HG03039 (cell line): ENCODE data around the gene IL36B.
"Not testable (repeated sequence)": the region's sequence is repeated elsewhere in the genome, so short reads cannot be mapped to it uniquely, and the experiment has no call there.

ENCODE experiments used
- ATAC-seq: cut with Tn5 transposase; IDR thresholded peaks from one replicate; pipeline ENCODE4 v1.9.1; 2021; ENCODE audit warnings: mild to moderate bottlenecking, moderate library complexity; ENCODE audit not compliant: unreplicated experiment

The IL36B gene

DNA sequence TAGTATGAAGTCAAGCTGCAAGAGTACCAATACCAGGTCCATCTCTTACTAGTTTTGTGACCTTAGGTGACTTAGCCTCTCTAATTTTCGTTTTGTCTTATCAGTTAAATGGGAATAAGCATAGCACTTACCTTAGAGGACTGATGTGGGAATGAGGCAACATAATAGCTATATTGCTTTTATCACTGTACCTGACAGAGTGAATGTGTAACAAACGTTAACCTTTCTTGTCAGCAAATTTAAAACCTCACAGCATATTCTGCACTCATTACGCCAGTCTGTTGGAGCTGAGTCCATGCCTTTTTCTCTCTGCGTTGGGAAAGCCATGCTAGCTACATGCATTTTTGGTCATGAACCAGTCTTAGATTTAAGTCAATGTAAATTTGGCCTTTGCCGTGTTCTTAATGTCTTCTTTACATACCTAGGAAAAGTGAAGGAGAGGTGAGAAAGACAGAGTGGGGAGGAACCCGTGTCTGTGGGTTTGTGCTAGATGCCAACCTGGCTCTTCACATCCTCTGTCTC is at the start of gene IL36B:
Gene IL36B, minus strand, starts transcription at position 472 of the 522 bp plus-strand sequence.
- no peak for ATAC-seq

DNA sequence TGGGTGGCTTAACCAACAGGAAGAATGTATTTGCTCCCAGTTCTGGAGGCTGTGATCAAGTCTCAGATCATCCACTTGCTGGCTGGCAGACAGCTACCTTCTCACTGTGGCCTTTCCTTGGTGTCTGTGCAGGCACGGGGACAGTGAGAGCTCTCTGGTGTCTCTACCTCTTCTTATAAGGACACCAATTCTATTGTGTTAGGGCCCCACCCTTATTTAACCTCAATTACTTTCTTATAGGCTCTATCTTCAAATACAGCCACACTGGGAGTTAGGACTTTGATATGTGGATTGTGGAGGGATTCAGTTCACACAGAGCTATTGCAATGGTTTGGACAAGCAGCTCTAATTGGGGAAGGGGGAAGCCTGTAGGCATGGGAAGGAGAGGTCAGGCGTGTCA is 49.5 kb upstream of the IL36B start:
- ATAC-seq, result no peak

DNA sequence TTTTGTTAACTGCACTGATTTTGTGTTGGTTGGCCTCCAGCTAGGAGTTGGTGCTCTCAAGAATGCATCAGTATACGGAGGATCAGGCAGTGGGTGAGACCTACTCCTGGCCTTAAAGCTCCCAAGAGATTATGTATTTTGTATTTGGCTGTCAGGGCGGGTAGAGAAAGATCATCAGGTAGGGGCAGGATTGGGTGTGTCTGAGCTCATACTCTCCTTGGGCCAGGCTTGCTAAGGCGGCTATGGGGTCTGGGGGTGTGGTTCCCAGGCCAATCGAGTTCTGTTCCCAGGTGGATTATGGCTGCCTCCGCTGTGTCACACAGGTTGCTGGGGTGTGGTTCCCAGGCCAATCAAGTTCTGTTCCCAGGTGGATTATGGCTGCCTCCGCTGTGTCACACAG is 45.9 kb upstream of the IL36B start:
- ATAC-seq, result no peak

DNA sequence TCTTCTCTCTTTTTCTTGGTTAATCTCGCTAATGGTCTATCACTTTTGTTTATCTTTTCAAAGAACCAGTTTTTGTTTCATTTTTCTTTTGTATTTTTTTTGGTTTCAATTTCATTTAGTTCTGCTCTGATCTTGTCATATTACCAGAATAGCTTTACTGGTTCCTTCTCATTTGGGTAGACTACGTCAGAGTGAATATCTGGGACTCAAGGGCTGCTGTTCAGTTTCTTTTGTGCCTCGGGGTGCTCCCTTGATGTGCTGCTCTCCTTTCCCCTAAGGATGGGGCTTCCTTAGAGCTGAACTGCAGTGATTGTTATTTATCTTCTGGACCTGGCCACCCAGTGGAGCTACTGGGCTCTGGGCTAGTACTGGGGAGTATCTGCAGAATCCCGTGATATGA is 45.4 kb upstream of the IL36B start:
- ATAC-seq, result no peak

DNA sequence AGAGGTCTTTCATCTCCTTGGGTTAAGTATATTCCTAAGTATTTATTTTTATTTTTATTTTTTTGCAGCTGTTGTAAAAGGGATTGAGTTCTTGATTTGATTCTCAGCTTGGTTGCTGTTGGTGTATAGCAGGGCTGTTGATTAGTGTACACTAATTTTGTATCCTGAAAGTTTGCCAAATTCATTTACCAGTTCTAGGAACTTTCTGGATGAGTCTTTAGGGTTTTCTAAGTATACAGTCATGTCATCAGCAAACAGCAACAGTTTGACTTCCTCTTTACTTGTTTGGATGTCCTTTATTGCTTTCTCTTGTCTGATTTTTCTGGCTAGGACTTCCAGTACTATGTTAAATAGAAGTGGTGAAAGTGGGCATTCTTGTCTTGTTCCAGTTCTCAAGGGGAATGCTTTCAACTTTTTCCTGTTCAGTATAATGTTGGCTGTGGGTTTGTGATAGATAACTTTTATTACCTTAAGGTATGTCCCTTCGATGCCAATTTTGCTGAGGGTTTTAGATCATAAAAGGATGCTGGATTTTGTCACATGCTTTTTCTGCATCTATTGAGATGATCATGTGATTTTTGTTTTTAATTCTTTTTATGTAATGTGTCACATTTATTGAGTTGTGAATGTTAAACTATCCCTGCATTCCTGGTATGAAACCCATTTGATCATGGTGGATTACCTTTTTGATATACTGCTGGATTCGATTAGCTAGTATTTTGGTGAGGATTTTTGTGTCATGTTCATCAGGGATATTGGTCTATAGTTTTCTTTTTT is 44.4 kb upstream of the IL36B start:
- not testable (repeated sequence) for ATAC-seq

DNA sequence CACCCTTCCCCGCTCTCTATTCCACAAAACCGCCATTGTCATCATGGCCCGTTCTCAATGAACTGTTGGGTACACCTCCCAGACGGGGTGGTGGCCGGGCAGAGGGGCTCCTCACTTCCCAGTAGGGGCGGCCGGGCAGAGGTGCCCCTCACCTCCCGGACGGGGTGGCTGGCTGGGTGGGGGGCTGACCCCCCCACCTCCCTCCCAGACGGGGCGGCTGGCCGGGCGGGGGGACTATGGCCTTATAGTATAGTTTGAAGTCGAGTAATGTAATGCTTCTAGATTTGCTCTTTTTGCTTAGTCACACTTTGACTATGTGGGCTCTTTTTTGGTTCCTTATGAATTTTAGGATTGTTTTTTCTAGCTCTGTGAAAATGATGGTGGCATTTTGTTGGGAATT is 43.6 kb upstream of the IL36B start:
- ATAC-seq, result not testable (repeated sequence)

DNA sequence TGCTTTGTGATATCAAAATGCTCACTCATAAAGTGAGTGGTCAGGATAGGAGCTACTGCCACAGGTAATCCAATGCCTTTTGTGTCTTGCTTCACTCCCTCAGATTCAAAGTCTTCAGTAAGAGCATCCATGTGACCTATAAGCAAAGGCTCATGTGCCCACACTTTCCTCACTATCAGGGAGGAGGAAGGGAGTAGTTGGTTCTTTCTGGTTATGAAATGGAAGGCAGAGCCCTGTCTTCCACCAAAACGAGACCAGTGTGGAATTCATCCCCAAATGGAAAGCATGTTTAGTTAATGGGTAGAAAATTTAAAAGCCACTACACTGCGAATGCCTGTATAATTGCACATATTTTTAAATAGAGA is 40.9 kb upstream of the IL36B start:
- ATAC-seq, result no peak

DNA sequence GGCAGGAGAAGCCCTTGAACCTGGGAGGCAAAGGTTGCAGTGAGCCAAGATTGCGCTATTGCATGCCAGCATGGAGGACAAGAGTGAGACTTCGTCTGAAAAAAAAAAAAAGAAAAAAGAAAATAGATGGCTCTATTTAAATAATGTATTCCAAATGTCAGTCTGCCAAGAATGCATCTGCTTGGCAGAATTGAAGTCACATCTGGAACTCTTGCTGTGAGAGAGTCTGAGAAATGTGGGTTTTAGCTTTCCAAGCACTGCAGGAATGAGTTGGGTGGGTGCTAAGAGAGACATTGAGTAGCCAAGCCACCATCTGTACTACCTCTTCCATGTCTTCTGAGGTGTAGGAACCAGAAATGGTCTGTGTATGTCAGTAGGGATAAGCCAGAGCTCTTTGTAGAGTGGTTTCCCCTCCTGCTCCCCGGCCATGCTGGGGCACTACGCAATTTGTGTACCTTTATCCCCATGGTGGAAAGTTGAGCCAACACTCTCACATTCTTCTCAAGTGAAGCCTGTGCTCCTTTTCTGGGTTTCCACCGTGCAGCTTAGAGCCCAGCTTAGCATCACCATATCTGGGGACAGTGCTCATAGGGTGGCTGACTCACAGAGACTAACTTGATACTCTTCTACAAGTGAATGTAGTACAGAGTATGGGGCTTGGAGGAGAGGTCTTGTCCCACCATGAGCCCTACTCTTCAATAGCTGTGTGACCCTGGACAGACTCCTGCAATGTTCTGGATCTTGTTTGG is 40.4 kb upstream of the IL36B start:
- ATAC-seq, result no peak

DNA sequence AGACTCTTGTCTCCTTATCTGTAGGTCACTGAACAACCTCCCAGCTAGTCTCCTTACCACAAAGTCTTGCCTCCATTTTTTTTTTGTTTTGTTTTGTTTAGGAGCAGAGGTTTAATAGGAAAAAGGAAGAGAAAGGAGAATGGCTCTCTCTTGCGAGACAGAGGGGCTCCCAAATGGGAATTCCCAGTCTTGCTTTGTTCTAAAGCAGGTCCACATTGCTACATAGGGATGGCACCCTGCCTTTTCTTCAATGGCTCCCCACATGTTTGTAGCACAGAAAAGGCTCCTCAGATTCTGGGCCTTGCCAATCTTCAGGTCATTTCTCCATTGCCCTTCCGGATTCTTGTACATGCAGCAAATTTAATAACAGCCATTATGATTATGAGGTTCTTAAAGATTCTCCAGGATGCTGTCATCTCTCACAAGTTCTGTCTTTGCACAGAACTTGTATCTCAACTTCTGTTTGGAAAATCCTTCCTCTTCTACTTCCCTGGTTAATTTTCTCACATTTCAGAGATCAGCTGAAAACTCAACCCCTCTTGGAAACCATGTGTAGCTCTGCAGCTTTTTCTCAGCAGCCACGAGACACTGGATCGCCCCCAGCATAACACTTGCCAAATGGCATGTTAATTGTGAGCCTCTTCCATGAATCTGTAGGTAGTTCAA is 38.7 kb upstream of the IL36B start:
- ATAC-seq, result no peak

DNA sequence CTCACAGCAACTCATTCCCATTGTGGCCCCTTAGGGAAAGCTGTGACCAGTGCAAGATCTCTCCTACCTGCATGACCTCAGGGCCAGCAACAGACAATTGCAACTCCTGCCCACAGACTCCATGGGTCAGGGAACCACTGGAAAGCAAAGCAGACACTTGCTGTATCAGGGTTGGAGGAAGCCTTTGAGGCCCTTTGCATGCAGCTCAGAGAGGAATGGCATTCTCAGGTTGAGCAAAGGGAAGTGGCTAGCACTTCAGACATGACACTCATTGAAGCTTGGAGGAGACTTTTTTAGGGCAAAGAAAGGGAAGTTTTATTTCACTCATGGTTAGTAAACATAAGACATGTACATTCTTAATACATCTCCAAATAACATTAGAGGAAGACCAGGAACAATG is 37.2 kb upstream of the IL36B start:
- ATAC-seq, result no peak

DNA sequence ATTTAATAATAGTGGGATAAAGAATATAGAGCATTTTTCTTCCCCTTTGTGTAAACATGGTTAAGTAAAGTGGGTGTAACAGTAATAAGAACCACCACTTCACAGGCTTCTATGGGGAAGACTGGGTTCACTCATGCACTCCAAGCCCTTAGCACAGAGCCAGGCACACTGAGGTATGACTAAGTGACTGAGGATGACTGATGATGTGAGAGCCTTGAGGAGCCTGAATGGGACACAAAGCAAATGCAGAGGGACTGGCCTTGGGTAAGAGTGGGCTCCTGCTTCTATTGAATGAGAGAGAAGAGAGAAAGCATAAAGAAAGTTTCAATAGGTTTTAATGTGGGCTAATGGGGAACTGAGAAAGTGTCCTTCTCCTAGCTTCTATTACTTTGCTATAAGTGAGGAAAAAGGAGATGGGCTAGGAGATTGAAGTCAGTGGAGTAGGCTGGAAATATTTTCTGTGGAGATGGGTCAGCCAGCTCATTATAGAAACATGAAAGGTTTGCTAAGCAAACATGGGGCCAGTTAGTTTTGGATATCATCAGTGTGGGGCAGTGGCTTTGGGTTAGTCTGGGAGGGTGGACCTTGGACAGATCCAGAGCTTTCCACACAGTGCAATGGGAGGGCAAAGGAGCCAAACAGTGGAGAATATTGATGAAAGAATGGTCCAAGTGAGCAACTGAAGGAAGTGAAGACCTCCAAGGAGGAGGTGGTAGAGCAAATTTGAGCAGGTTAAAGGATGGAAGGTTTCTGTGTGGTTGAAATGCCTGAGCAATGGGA is 35.7 kb upstream of the IL36B start:
- no peak for ATAC-seq

DNA sequence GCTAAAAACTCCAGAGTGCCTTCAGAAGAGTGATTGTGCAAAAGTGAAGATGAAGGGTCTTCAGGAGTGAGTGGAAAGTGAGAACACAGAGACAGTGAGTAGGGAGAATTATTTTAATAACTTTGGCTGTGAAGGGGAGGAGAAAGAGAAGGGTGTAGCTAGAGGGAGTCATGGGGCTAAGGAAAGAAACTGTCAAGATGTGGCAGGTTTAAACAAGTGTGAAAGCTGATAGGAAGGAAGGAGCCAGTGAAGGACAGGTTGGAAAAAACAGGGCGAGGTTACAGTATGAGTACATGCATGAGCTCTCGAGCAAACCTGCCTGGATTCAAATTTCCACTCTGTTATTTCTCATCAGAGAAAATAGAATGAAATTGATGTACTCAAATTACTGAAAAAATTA is 32.9 kb upstream of the IL36B start:
- ATAC-seq, result no peak

DNA sequence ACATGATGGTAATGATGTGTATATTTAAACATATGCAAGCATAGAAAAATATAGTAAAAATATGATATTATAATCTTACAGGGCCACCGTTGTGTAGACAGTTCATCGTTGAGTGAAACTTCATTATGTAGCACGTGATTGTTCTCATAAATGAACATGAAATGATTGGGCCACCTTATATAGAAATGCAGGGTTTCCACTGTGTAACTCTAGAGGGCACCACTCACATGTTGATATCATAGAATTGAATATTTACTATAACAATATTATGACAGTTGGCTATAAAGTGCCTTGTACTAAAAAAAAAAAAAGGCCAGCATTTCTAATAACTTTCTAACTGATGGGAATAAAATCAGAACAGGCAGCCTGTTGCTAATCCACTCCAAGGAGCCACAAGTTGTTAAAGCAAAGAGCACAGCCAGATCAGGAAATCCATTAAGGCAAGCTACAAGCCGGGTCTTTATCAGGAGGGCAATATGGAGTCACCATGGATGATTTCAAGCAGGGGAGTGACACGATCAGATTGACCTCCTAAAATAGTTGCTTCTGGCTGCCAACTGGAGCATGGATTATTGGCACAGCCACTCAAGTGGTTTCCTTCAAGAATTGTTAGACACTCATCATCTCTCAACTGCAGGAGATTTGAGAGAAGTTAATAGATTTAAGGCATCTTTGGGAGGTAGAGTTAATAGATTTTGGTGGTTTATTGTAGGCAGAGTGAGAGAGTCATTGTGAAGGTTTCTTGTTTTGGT is 31.8 kb upstream of the IL36B start:
- no peak for ATAC-seq

DNA sequence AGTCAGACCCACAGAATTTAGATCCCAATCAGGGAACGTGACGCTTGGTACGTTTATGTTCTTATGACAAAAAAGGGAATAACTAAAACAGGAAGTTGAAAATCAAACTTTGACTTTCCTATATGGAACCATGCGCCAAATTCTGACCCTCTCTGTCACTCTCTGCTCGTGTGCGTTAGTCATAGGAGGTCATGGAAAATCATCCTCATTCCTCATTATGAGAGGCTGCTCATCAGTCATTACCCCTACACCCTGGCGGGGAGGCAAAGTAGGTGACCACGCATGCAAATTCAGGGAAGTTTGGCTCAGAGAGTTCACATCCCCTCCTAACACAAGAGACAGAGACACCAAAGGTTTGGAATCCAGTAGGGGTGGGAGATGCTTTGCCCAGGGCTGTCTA is 30.6 kb upstream of the IL36B start:
- no peak for ATAC-seq

DNA sequence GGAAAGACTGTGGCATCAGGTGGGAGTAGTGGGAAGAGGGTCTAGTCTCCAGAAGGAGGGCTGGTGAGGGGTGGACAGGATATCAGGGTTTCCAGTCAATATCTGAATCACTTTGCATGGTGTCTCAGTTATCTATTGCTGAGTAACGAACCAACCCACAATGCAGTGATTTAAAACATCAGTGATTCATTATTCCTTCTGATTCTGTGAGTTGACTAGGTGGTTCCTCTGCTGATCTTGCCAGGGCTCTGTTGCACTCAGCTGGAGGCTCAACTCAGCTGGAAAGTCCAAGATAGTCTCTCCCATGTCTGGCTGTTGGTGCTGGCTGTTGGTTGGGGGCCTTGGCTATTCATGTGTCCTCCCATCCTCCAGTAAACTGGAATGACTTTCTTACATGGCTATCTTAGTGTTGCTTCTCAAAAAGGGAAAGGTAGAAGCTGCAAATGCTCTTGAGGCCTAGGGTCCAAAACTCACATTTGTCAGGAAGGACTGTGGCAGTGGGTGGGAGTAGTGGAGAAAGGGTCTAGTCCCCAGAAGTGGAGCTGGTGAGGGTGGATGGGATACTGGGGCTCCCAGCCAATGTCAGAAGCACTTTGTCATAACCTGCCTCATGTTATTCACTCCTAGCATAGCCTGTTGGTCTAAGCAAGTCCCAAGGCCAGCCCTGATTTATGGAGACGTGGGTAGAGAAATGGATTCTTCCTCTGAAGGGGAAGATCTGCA is 29.0 kb upstream of the IL36B start:
- no peak for ATAC-seq

DNA sequence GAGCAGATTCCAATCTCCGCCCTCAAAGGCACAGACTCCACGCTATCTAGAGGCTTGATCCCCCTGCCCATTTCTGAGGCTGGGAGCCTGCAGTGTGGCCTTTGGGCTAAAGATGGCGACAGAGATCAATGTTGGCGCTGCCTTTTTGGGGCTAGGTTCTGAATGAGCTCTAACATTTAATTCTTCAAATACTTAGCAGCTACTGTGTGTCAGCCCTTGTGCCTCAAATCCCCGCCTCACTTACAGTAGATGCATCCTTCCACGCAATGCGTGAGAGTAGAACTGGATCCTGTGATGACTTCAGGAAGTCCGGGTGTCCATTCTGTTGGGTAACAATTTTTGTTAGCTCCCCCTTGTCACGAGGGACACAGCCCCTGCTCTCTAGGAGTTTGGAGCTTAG is 27.5 kb upstream of the IL36B start:
- no peak for ATAC-seq

DNA sequence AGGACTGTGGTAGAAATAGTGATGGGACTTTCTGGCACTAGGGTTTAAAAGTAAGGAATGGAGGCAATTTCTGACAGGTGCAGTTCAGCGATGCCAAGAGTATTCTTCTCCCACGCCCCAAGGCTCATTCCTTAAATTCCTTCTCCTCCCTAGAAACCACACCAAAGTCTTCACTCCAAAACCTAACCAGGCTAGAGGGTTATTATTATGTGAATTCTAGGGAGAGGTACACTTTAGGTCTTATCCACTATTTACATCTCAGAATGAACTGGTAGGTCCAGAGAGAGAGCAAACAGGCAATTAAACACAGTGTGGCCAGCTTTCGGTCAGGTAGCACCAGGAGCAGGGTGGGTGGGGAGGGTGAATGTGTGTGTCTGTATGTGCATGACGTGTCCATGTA is 26.5 kb upstream of the IL36B start:
- no peak for ATAC-seq

DNA sequence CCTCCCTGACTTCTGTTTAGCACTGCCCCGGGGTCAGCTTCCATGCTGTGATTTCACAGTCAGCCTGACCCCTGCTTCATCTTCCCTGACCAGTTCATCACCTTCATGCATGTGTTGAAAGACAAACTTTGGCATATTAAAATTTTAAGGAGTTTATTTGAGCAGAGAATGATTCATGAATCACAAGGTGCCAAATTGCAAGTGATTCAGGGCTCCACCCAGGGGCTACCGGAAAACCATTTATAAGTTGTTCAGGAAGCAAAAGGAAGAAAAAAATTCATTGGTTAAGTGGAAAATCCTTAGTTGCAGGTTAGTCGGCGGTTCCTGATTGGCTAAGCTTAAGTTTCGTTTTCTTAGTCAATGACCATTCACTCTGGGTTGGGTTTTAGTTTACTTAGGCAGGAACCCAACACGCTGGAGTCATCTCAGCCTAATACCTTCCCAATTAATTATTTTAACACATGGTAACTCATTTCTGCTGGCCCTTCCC is 25.7 kb upstream of the IL36B start:
- no peak for ATAC-seq

DNA sequence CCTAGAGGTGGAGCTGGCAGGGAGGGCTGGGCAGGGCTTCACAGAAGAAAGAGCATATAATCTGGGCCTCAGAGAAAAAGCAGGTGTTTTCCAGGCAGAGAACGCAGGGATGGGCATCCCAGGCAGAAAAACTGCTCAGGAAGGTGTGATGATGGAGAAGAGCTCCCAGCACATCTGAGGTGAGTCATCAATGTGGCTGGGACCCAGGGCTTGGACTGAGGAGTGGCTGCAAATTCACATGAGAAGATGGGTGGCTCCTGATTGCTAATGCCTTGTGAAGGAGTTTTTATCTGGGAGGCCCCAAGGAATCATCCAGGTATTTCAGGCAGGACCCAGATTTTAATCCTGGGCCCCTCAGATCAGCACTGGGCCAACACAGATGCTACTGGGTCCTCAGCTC is 25.3 kb upstream of the IL36B start:
- ATAC-seq, result no peak
